Parathyroid adenoma (tissue), 2 donors: Measurements from ENCODE around the gene TAL2.

Experiments used
- H2AFZ ChIP-seq: fragments of 300-600 bp; sonication (generic); one replicate; pipeline ENCODE4 v1.7.0; 2017; ENCODE audit warnings: antibody characterized with exemption, mild to moderate bottlenecking
- H3K27ac ChIP-seq: fragments of 300-600 bp; sonication (generic); one replicate; pipeline ENCODE4 v1.7.0; 2017
- H3K27me3 ChIP-seq: fragments of 300-600 bp; sonication (generic); one replicate; pipeline ENCODE4 v1.7.0; 2017; ENCODE audit warnings: low read length; ENCODE audit not compliant: control insufficient read depth, insufficient read depth
- H3K36me3 ChIP-seq: fragments of 300-600 bp; sonication (generic); one replicate; pipeline ENCODE4 v1.7.0; 2017; ENCODE audit warnings: low read length; ENCODE audit not compliant: control insufficient read depth, insufficient read depth
- H3K4me1 ChIP-seq: fragments of 300-600 bp; sonication (generic); one replicate; pipeline ENCODE4 v1.7.0; 2017; ENCODE audit warnings: control low read depth
- H3K4me2 ChIP-seq: fragments of 300-600 bp; sonication (generic); one replicate; pipeline ENCODE4 v1.7.0; 2017; ENCODE audit warnings: low read length
- H3K4me3 ChIP-seq: fragments of 300-600 bp; sonication (generic); one replicate; pipeline ENCODE4 v1.7.0; 2017; ENCODE audit warnings: low read depth, low read length
- H3K79me2 ChIP-seq: fragments of 300-600 bp; sonication (generic); one replicate; pipeline ENCODE4 v1.7.0; 2017; ENCODE audit warnings: control low read depth
- H3K9ac ChIP-seq: fragments of 300-600 bp; sonication (generic); one replicate; pipeline ENCODE4 v1.7.0; 2017; ENCODE audit warnings: mild to moderate bottlenecking
- H3K9me3 ChIP-seq: fragments of 300-600 bp; sonication (generic); one replicate; pipeline ENCODE4 v1.7.0; 2017; ENCODE audit warnings: low read length; ENCODE audit not compliant: control insufficient read depth
- CTCF ChIP-seq: fragments of 300-600 bp; sonication (generic); IDR thresholded peaks from one replicate; pipeline ENCODE4 v1.7.0; 2017; ENCODE audit warnings: antibody characterized with exemption, mild to moderate bottlenecking
- donor health status: primary hyperparathyroidism.

The TAL2 gene

GRCh38 chr9:105696219-105696793 lies 34.0 kb downstream of the TAL2 start:
- Histone ChIP-seq H3K4me2 (no peak overlapping the region), H3K9ac (no peak overlapping the region), H3K4me3 (no peak overlapping the region), H3K9me3 (no peaks in the 10 kb centered on the region), H3K79me2 (no peaks in the 10 kb centered on the region), H3K4me1 (no peaks in the 10 kb centered on the region), H3K36me3 (no peaks in the 10 kb centered on the region), H2AFZ (no peak overlapping the region), H3K27me3 (no peaks in the 10 kb centered on the region), H3K27ac (no peak overlapping the region)
- no peak for TF ChIP-seq CTCF

GRCh38 chr9:105697871-105698270 lies 35.6 kb downstream of the TAL2 start:
- H3K79me2 ChIP-seq = no peaks in the 10 kb centered on the region
- no peak overlapping the region for H3K4me3 ChIP-seq
- H3K36me3 ChIP-seq = no peaks in the 10 kb centered on the region
- H3K4me2 ChIP-seq = no peak overlapping the region
- no peak overlapping the region for H2AFZ ChIP-seq
- no peak overlapping the region for H3K9ac ChIP-seq
- no peak overlapping the region for H3K27ac ChIP-seq
- H3K4me1 ChIP-seq = no peaks in the 10 kb centered on the region
- no peaks in the 10 kb centered on the region for H3K27me3 ChIP-seq
- H3K9me3 ChIP-seq = no peaks in the 10 kb centered on the region
- TF ChIP-seq CTCF = no peak

- no peaks in the 10 kb centered on the region for H3K27me3 ChIP-seq
- no peak overlapping the region for H3K9ac ChIP-seq
- H3K79me2 ChIP-seq = no peaks in the 10 kb centered on the region
- no peaks in the 10 kb centered on the region for H3K4me1 ChIP-seq
- no peak overlapping the region for H3K27ac ChIP-seq
- H3K9me3 ChIP-seq = no peaks in the 10 kb centered on the region
- no peaks in the 10 kb centered on the region for H3K36me3 ChIP-seq
- no peak overlapping the region for H3K4me2 ChIP-seq
- no peak overlapping the region for H3K4me3 ChIP-seq
- TF ChIP-seq CTCF = no peak
- no peak overlapping the region for H2AFZ ChIP-seq
These were observed 36.2 kb downstream of the TAL2 start for GRCh38 chr9:105698348-105698870.

GRCh38 chr9:105700668-105701067 lies 38.4 kb downstream of the TAL2 start:
- H3K27me3 ChIP-seq = no peaks in the 10 kb centered on the region
- H3K4me2 ChIP-seq = no peak overlapping the region
- TF ChIP-seq CTCF = no peak
- no peaks in the 10 kb centered on the region for H3K36me3 ChIP-seq
- no peaks in the 10 kb centered on the region for H3K79me2 ChIP-seq
- no peaks in the 10 kb centered on the region for H3K4me1 ChIP-seq
- no peaks in the 10 kb centered on the region for H3K9me3 ChIP-seq
- H2AFZ ChIP-seq = no peak overlapping the region
- no peak overlapping the region for H3K27ac ChIP-seq
- no peak overlapping the region for H3K9ac ChIP-seq
- no peak overlapping the region for H3K4me3 ChIP-seq

- Histone ChIP-seq H3K4me2 (no peak overlapping the region), H3K4me1 (no peaks in the 10 kb centered on the region), H3K9ac (no peak overlapping the region), H3K9me3 (no peaks in the 10 kb centered on the region), H3K79me2 (no peaks in the 10 kb centered on the region), H3K27ac (no peak overlapping the region), H3K27me3 (no peaks in the 10 kb centered on the region), H3K4me3 (no peak overlapping the region), H3K36me3 (no peaks in the 10 kb centered on the region), H2AFZ (no peak overlapping the region)
- TF ChIP-seq CTCF = no peak
These were observed 38.9 kb downstream of the TAL2 start for GRCh38 chr9:105701145-105701544.
